ENCODE measurements around the gene SORCS1. TPM values are rescaled to one million over a fixed set of nuclear protein-coding genes. Genes with fewer than 3 reads are reported as not detected.

The SORCS1 gene
- total RNA-seq, 6 experiments from 2014 or later: 0.04 to 0.16 (median 0.09) TPM; not detected in 2

DNA sequence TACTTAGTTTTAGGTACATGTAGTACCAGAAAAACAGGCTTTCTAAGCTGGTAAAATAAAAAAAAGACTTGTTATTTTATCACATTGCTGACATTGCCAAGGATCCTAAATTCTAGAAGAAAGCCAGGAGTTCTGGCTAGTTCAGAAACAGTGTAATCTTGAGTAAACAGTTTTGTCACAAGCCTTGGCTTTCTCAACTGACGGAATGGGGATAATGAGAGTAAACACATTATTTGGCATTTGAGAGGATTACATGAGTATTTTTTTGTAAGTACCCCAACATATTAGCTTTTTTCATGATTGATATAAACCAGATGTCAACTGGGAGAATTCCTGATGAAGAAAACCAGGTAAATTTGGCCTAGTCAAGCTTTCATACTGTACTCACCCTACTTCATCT, 269.8 kb downstream of the SORCS1 start:
- Histone ChIP-seq H3K27ac (no peak overlapping the region), H3K36me3 (no peaks in the 10 kb centered on the region), H3K4me1 (peaks cover 0 to 8% (median 3%) of the 10 kb centered on the region in 4 donors), H3K9me3 (no peaks in the 10 kb centered on the region), H3K27me3 (no peaks in the 10 kb centered on the region), H3K4me3 (no peak overlapping the region)
- peak in 2 of 4 donors; percentile 42 to 59 for ATAC-seq
- 7% methylated on average over 1 of the region's 1 CpG for WGBS (ENCODE audit: insufficient coverage, low coverage, low lambda C conversion rate, missing lambda C conversion rate)
- intact Hi-C loops (cut with DNase I): no loop called here
- no peak for DNase-seq
- TF ChIP-seq, protein P1, sequence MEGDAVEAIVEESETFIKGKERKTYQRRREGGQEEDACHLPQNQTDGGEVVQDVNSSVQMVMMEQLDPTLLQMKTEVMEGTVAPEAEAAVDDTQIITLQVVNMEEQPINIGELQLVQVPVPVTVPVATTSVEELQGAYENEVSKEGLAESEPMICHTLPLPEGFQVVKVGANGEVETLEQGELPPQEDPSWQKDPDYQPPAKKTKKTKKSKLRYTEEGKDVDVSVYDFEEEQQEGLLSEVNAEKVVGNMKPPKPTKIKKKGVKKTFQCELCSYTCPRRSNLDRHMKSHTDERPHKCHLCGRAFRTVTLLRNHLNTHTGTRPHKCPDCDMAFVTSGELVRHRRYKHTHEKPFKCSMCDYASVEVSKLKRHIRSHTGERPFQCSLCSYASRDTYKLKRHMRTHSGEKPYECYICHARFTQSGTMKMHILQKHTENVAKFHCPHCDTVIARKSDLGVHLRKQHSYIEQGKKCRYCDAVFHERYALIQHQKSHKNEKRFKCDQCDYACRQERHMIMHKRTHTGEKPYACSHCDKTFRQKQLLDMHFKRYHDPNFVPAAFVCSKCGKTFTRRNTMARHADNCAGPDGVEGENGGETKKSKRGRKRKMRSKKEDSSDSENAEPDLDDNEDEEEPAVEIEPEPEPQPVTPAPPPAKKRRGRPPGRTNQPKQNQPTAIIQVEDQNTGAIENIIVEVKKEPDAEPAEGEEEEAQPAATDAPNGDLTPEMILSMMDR (IDR thresholded peaks at IDR 0.05): no peak
- TF ChIP-seq POLR2A (IDR thresholded peaks at IDR 0.05): no peak

DNA sequence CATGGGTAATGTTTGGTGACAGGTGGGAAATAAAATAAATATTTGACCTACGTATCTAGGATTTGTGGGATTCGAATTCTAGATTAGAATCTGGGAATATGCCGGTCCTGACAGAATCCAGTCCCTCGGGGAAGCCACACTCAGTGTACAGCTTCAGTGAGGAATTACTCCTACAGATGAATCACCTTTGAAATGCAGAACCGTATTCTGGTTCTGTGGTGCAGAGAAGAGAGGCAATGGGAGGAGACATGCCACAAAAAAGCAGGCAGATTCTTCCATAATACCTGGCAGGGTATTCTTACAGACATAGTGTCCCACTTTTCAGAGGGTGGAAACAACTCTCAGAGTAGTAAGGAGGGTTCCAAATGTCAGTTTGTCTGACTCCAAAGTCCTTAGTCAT, 286.9 kb downstream of the SORCS1 start:
- ATAC-seq (no peak), DNase-seq (no peak)
- Histone ChIP-seq H3K36me3 (no peaks in the 10 kb centered on the region), H3K9me3 (peaks cover 0 to 8% (median 0%) of the 10 kb centered on the region in 4 donors), H3K4me1 (no peaks in the 10 kb centered on the region), H3K4me3 (no peak overlapping the region), H3K27ac (no peak overlapping the region), H3K27me3 (no peaks in the 10 kb centered on the region)
- TF ChIP-seq, protein P1 (IDR thresholded peaks at IDR 0.05): no peak
- no peak for TF ChIP-seq POLR2A (IDR thresholded peaks at IDR 0.05)
- intact Hi-C loops (cut with DNase I): no loop called here
- 82% methylated on average over 5 of the region's 5 CpGs for WGBS (ENCODE audit: insufficient coverage, low coverage, low lambda C conversion rate, missing lambda C conversion rate)

DNA sequence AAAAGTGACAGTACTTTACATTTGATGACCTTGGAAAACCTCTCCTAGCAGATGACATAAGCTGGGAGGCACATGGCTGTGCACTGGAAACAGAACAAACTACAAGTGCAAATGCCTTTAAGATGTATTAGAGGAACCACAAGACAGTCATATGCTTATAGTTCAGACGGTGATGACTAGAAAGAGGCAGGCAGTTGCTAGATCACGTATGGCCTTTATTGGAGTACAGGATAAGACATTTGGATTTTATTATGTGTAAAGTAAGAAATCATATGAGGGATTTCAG, 290.0 kb downstream of the SORCS1 start:
- ATAC-seq (peak in 3 of 4 donors; percentile 9 to 46 (median 12)), DNase-seq (no peak)
- Histone ChIP-seq H3K4me3 (no peak overlapping the region), H3K27ac (no peak overlapping the region), H3K9me3 (peaks cover 0 to 8% (median 0%) of the 10 kb centered on the region in 4 donors), H3K4me1 (no peaks in the 10 kb centered on the region), H3K27me3 (no peaks in the 10 kb centered on the region), H3K36me3 (no peaks in the 10 kb centered on the region)
- WGBS (ENCODE audit: insufficient coverage, low coverage, low lambda C conversion rate, missing lambda C conversion rate): 68% methylated on average over 2 of the region's 2 CpGs
- intact Hi-C loops (cut with DNase I): no loop called here
- TF ChIP-seq POLR2A (IDR thresholded peaks at IDR 0.05): no peak
- TF ChIP-seq, protein P1 (IDR thresholded peaks at IDR 0.05): no peak

DNA sequence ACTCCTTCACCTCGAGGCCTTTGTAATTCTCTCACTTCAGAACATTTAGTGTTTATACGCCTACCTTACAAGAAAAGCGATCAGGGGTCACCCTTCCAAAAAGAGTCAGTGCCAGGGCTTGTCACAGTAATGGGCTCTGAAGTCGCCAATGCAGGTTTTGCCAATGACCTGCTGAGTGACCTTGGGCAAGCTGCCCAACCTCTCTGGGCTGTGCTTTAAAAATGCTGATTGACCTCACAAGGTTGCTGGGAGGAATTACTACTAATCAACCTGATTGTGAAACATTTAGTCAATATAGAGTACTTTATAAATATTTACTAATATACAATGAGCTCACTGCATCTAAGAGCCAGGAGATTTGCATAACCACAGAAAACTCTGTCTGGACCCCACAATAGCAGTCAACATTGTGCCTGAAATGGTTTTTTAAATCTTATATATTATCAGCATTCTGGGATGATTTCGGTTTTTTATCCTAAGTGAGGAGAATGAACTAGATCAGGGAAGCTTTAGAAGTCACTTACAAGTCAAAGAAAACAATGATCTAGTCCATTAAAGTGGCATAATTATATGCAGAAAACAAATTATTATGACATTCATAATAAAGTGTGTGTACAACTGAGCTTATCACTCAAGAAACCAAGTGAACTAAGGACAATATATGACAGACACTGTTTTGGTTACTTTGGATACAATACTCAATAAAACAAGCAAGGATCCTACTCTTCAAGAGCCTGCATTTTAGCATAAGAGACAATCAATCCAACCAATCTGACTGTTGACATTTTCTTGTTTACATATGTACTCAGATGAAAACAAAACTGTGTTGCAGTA, 290.5 kb downstream of the SORCS1 start:
- no peaks in the 10 kb centered on the region for H3K4me1 ChIP-seq
- ATAC-seq (peak; percentile 52 to 97 (median 87)), DNase-seq (peak; percentile 68 to 74 (median 73))
- peaks cover 0 to 8% (median 0%) of the 10 kb centered on the region in 4 donors for H3K9me3 ChIP-seq
- no peaks in the 10 kb centered on the region for H3K27me3 ChIP-seq
- H3K4me3 ChIP-seq: no peak overlapping the region
- TF ChIP-seq, protein P1 (IDR thresholded peaks at IDR 0.05): no peak
- TF ChIP-seq POLR2A (IDR thresholded peaks at IDR 0.05): no peak
- H3K36me3 ChIP-seq: no peaks in the 10 kb centered on the region
- 38% methylated on average over 5 of the region's 5 CpGs for WGBS (ENCODE audit: insufficient coverage, low coverage, low lambda C conversion rate, missing lambda C conversion rate)
- intact Hi-C loops (cut with DNase I): no loop called here
- H3K27ac ChIP-seq: no peak overlapping the region

Measured in right lobe of liver (tissue), 6 donors.